Hindlimb muscle (tissue), 1 donor: ENCODE results near the gene KIF19. TPM values are rescaled to one million over a fixed set of nuclear protein-coding genes. Genes with fewer than 3 reads are reported as not detected.
"Not testable (repeated sequence)": the region's sequence is repeated elsewhere in the genome, so short reads cannot be mapped to it uniquely, and the experiment has no call there.

Source experiments
- DNase-seq: peaks from one replicate; pipeline ENCODE4 v3.0.0-alpha.2; 2013
- polyA plus RNA-seq: library from polyadenylated mRNA; unstranded; fragments of 120-200 nt; gene quantifications from one replicate; pipeline ENCODE4 v1.2.1, GENCODE V29; 2013; ENCODE audit not compliant: insufficient read length

The KIF19 gene
- polyA plus RNA-seq, 1 donor: 2.0 TPM

DNA sequence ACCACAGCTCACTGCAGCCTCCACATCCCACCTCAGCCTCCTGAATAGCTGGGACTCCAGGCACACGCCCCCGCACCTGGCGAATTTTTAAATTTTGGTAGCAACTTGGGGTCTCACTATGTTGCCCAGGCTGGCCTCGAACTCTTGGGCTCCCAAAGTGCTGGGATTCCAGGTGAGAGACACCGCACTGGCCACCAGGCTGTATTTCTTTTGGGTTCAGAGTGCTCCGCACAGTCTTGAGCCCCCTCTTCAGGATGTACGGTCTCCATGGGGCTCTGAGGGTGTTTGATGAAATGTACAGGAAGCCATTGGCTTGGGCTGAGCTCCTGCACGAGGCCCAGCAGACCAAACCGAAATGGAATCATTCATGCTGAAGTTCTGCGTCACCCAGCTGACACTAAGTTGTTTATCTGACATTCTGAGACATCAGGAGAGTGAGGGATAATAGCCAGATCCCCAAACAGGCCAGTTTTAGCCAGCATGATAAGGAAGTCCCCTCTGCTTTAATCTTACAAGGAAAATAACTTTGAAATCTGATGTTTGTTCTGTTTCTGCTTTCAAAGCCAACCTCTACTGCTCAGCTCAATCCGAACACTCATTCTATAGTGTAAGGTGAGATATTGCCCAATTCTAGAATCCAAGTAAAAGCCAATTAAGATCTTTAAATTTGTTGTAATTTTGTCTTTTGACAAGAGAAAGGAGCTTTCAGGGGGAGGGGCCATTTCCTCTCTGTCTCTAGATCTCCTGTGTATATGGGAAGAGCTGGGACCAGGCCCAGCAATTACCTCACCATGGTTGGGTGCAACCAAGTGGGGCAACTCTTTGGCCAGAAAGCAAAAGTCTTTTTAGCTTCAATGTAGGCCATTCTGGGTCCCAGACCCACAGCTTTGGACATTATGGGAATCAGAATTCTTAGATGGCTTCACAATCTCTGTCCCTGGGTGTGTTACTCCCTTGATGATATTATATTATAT lies 64.9 kb downstream of the KIF19 start:
- DNase-seq: no peak

DNA sequence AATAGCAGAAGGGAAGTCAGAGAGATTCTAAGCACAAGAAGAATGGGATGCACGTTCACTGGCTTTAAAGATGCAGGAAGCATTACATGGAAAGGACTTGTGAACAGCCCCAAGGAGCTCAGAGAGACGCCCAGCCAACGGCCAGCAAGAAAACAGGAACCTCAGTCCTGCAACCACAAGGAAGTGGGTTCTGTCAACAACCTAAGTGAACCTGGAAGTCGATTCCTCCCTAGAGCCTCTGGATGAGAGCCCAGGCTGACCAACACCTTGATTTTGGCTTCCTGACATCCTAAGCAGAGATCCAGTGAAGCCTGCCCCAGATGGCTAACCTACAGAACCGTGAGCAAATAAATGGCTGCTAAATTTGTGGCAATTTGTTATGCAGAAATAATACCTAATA lies 65.7 kb downstream of the KIF19 start:
- DNase-seq: no peak

DNA sequence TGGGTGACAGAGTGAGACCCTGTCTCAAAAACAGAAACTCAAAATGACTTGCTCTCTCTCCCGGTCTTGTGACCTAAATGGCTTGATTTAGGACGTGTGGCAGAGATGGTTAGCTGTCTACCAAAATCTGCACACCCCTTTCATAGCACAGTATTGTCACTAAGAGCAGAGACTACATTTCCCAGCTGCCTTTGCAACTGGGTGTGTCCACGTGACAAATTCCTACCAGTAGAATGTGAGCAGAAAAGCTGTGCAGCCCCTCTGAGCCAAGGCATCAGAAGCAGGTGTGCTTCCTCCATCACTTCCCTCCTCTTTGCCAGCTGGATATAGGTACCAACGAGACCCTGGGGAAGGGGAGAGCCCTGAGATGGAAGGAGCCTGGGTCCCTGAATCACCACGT lies 66.8 kb downstream of the KIF19 start:
- DNase-seq: no peak

DNA sequence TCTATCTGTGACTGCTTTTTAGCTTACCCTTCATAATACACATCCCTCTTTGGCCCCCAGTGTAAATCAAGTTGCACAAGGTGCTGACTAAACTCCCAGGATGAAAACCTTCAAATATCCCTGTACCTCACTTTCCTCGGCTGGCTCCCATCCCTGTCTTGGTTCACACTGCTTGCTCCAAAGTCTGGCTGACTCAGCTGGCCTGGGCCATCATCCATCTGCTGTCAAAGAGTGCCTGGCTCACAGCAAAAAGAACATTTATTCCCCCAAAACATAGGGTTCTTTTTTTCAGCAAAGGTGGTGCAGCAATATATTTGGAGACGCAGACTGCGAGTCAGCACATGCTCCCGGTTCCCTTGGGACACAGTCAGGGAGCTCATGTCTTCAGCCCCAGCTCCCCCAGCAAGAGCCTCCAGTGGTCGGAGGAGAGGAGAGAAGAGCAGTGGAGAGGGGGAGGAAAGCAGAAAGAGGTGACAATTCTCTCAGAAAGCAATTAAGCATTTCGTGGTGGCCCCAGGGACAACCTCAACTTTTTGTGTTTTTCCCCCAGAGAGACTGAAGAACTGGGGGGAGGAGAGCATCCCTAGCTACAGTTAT lies 67.4 kb downstream of the KIF19 start:
- no peak for DNase-seq

DNA sequence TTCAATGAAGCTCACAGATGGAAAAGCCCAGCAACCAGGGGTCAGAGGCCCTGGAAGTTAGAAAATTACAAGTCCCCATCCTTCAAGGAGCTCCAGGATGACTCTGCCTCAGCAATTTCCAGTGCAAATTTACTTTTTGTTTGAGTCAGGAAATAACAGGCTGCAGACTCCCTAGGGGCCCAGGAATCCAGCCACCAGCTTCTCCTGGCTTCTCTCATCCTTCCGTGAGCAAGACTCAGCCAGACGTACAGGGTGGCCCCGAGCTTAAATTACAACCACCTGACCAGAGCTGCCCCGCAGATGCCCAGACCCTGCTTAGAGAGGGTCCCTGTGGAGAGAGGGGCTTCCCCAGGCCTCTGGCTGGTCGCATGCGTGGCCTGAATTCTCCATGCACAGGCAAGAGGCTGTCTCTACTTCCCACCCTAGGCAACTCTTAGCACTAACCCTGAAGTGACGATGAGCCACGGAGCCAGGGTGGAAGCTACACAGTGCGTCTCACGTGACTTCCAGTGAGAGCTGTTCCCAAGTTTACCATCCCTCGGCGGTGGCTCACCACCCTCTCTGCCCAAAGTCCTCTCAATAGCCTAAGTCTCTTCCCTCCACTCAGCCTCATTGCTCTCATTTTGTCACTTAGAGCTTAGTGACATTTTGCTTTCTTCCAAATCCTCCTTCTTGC lies 68.4 kb downstream of the KIF19 start:
- DNase-seq: no peak

DNA sequence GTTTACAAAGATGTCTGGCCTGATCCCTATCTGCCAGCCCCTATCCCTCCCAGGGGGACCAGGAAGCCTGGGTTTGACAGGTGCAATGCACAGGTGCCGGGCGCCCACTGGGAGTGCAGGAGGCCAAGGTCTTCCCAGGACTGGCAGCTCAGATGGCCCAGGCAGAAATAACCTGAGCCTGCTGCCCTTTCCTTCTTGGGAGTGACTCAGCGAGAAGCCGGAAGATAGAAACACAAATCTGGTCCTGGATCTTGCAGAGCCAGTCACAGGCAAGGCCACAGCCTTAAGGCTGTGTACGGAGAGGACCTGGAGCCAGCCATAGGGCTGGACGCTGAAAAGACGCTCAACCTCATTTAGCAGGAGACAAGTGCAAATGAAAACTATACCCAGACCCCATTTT lies 69.0 kb downstream of the KIF19 start:
- DNase-seq: no peak

DNA sequence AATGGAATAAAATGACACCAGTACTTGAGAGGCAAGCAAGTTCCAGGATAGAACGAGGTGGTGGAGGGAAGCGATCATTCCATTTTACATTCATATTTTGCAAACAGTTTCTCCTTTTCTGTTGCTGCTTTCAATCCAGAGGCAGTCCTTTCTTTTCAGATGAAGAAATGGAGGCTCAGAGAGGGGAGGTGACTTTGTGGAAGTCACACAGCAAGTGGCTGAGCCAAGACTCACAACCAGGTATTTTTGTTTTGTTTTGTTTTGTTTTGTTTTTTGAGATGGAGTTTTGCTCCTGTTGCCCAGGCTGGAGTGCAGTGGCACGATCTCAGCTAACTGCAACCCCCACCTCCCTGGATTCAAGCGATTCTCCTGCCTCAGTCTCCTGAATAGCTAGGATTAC lies 70.5 kb downstream of the KIF19 start:
- DNase-seq: no peak

DNA sequence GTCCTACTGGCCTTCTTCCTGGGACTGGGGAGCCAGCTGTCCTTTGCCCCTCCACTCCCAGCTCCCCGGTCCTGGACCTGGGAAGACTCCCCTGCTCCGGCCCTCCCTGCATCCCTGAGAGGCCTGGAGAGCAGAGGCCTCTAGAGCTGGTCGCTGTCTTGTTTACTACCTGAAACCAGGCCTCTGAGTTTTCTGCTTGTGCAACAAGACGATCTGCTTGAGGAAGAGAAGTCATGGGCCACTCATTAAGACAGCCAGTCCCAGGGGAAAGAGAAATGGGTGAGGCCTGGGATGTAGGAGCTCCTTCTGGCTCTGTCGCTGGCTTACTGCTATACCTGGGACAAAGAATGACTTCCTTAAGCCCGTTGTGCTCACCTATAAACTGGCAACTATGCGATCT lies 76.0 kb downstream of the KIF19 start:
- no peak for DNase-seq

DNA sequence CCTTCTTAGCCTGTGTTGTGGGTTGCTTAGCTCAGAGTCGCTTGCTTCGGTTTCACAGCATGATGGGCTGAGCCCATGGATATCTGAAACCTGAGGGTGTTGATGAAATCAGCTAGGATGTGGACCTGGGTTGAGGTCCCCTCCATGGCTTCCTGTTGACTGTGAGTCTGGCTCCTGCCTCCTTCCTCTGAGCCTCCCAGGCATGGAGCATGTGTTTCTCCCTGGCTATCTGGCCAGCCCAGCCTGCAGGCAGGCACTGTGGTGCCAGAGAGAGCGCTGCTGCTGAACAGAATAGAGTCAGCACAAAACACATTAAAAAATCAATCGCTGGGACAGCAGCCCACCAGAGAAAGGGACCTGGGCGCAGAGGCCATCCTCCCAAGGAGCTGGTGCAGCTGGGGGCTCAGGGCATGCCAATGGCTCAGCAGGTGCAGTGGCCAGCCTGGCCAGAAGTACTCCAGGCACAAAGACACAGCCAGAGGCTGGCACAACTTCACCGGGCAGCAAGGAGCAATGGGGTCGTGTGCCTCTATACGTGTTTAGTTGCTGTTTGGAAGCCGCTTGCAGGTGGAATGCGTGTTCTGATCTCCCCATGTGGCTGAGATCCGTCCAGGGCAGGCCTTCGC lies 77.6 kb downstream of the KIF19 start:
- DNase-seq: no peak

DNA sequence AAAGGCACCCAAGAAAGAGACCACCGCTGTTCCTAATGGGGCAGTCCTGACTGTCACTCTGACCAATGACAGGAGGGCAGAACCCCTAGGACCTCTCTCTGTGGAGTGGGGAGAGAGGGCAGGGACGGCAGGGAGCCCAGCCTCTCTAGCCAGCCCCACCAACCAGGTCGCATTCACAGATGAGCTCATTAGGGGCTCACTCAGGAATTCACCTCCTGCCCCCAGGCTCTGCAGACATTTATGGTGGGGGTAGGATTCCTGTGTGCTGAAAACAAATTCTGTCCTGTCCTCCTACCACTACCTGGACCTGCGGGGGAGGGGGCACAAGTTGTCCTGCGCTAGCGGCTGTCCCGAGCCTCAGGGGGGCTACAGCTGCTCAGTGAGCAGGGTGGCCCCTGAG lies 78.2 kb downstream of the KIF19 start:
- no peak for DNase-seq

DNA sequence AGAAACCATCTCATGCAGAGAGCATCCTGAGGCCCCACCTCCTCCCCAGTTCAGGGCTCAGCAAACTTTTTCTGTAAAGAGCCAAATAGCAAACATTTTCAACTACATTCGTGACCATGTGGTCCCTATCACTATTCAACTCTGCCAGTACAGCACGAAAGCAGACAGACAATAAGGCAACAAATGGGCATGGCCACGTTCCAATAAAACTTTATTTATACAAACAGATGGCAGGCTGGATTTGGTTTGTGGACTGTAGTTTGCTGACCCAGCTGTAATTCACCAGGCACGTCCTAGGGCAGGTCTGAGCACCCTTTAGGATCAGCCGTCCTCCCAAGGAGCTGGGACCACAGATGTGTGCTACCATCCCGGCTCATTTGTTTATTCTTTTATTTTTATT lies 78.8 kb downstream of the KIF19 start:
- DNase-seq: no peak

DNA sequence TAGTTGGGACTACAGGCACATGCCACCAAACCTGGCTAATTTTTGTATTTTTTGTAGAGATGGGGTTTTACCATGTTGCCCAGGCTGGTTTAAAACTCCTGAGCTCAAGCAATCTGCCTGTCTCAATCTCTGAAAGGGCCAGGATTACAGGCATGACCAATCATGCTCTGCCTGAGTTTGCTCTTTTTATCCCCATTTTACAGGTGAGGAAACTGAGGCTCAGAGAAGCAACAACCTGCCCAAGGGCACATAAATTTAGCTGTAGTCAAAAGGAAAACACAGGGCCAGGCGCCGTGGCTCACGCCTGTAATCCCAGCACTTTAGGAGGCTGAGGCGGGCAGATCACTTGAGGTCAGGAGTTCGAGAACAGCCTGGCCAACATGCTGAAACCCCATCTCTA lies 79.3 kb downstream of the KIF19 start:
- DNase-seq: not testable (repeated sequence)

Other genes with a start within 250 kb of the KIF19 start
- gene RPL38, start 122.5 kb upstream of the KIF19 start, polyA plus RNA-seq: 1,766 TPM
- 72.3 TPM for gene TTYH2, start 112.7 kb upstream of the KIF19 start, polyA plus RNA-seq
- gene DNAI2, start 52.0 kb upstream of the KIF19 start, polyA plus RNA-seq: not detected
- 0.18 TPM for gene BTBD17, start 35.6 kb downstream of the KIF19 start, polyA plus RNA-seq
- 0.44 TPM for gene GPR142, start 41.3 kb downstream of the KIF19 start, polyA plus RNA-seq
- 46.6 TPM for gene GPRC5C, start 105.9 kb downstream of the KIF19 start, polyA plus RNA-seq
- gene CD300A, start 140.4 kb downstream of the KIF19 start, polyA plus RNA-seq: 2.2 TPM
- gene CD300LB, start 205.2 kb downstream of the KIF19 start, polyA plus RNA-seq: 0.23 TPM
- 1.0 TPM for gene CD300C, start 219.9 kb downstream of the KIF19 start, polyA plus RNA-seq
- not detected for gene CD300H, start 241.3 kb downstream of the KIF19 start, polyA plus RNA-seq